T-helper 1 cell (primary cell): Measurements from ENCODE around the gene AP2A2.
"Not testable (repeated sequence)": the region's sequence is repeated elsewhere in the genome, so short reads cannot be mapped to it uniquely, and the experiment has no call there.

Source experiments
- DNase-seq, 5 donors: peaks; one replicate each; pipeline ENCODE4 v3.0.0-alpha.2; 2012 to 2020

AP2A2 gene

DNA sequence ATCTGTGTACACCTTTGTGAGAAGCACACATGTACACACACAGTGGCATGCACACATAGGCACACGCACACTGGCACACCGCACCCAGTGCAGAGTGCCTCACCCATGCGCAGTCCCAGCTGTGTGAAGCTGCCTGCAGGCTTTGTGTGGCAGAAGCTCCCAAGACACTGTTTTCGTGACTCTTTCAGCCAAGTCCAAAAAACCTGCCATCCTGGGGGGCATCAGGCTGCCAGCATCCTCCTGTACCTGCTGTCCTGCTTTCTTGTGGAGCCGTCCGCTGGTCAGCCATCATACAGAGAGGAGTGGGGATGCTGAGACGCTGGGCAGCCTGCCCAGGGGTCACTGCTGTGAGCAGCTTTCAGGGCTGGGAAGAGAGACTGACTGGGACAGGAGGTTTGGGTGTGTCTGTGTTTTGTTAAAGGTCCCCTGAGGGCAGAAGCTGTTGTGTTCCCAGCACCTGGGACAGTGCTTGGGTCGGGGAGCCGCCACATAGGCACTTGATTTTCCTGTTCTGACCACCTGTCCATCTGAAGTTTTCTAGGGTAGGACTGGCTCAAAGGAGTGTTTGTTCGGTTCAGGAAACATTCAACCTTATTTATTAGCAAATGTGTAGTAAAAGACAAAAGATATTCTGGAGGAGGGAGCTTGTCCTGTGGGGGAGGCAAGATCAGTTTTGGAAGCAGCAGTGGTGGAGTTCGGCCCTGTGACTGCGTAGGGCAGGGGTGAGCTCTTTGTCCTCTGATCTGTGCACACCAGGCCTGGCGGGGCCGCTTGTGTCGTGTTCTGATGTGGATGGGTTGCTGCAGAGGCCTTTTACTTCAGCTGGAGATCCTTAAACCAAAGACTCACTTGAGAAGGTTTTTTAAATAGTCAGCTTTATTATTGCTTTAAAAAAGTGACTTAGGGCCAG lies 29.7 kb downstream of the AP2A2 start:
- DNase-seq = no peak

DNA sequence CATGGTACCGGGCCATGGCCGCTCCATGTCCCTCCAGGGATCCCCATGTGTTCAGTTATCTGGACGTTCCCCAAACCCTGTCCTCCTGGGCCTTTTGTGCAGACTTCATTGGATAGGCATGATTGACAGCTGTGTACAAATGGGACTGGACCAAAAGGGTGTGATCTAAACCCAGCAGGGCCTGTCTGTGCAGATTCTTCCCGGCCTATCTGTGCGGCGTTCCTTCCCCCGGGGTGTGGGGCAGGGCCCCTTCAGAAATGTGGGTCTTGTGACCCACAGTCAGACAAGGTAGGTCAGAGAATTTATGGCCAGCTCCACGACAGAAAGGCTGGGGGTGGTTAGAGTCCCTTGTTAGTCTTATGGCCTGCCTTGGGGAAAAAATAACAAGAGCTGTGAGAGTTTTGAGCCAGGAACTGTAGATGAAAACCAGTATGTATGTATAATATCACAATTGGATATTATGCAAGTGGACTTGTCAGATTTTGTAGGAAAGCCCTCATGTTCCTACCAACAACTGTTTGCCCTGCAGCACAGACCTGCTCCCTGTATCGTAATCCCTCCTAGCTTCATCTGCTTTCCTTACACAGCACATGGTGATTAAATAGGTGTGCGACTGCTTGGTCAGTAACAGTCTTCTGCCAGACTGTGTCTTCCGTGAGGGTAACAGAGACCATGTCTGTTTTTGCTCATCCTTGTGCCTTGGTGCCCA lies 31.7 kb downstream of the AP2A2 start:
- no peak for DNase-seq

DNA sequence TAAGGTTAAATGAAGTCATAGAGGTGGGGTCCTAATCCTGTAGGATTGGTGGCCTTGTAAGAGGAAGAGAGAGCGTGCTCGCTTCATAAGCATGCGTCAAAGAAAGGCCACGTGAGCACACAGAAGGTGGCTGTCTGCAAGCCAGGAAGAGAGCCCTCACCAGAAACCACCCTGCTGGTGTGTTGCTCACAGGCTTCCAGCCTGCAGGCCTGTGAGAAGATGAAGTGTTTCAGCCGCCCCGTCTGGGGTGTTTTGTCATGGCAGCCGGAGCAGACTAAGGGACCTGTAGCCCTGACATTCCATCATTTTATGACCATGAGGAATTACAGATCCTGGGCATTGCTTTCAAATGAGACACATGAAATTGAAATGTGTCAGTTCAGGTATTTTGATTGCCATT lies 32.4 kb downstream of the AP2A2 start:
- no peak for DNase-seq

DNA sequence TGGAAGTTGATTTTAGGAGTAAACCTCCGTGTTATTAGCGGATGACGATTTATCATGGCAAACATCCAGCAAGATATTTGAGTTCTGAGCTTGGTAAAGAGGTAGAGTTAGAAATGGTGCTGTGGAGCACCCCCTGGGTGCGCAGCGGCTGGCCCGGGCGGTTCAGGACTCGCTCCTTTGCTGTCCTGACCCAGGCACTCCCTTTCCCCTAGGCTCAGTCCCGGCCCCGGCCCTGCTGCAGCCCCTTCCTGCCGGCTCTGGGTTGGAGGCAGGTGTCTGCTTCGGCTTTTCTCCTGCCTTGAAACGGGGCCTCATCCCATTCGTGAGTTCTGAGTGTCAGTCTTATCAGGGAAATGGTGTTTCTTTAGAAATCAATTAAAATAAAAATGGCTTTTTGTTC lies 33.4 kb downstream of the AP2A2 start:
- DNase-seq = no peak

DNA sequence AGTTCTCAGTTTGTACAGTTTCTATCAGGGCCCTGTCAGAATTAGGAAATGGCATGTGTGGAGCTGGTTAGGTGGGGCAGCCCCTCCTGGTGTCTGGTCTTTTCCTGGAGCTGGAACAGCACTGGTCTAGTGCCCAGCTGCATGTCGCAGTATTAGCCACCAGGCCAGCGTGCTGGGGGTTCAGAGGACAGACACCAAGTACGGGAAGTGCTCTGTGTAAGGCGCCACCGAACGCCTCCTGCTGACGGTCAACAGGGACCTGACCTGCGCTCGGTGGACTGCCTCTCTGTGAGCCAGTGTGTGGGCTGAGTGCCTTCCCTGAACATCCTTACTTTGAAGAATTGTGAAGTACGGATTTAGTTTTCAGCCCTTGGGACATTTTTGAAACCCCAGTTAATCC lies 33.9 kb downstream of the AP2A2 start:
- no peak for DNase-seq

DNA sequence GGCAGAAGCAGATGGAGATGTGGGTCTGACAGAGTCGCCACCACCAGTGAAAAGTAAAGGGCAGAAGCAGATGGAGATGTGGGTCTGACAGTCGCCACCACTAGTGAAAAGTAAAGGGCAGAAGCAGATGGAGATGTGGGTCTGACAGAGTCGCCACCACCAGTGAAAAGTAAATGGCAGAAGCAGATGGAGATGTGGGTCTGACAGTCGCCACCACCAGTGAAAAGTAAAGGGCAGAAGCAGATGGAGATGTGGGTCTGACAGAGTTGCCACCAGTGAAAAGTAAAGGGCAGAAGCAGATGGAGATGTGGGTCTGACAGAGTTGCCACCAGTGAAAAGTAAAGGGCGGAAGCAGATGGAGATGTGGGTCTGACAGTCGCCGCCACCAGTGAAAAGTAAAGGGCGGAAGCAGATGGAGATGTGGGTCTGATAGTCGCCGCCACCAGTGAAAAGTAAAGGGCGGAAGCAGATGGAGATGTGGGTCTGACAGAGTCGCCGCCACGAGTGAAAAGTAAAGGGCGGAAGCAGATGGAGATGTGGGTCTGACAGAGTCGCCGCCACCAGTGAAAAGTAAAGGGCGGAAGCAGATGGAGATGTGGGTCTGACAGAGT lies 35.7 kb downstream of the AP2A2 start:
- DNase-seq = not testable (repeated sequence)

DNA sequence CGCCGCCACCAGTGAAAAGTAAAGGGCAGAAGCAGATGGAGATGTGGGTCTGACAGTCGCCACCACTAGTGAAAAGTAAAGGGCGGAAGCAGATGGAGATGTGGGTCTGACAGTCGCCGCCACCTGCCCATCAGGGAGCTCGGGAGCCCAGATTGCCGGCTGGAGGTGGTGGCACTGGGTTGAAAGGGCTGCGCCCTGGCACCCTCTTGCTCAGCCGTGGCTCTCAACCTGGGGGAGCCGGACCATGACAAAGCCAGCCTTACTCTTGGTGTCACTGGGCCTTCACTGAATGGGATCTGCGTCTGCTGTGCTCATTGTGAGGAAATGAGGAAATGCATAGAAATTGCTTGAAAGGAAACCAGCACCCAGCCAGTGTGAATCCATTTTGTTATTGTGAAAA lies 36.3 kb downstream of the AP2A2 start:
- DNase-seq = no peak

DNA sequence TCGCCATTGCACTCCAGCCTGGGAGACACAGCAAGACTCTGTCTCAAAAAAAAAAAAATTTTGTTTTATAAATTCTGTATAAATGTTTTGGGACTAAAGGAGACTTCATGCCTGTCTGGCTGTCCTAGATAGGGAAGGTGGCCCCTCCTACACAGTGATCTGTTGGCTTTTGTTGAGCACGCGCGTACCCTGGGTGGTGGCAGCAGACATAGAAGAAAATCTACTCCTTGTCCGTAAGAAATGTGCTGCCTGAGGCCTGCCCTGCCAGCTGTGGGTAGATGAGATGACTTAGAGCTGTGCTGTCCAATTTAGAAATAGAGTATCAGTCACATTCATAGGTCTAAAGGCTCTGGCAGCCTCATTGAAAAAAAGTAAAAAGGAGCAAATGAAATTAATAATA lies 37.0 kb downstream of the AP2A2 start:
- DNase-seq = no peak

DNA sequence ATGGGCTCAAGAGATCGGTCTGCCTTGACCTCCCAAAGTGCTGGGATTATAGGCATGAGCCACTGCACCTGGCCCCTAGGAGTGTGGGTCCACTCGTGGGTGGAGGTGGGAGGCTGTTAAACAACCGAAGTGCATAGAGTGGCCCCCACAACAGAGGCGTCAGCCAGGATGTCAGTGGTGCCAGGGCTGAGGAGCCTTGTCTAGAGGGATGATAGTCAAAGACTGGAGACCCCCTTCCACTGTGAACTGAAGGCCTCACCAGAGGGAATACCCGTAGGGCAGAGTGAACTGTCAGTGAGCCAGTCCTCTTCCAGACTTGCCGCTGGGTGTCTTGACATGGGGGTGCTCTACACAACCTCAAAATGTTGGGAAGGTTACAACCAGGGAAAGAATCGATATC lies 38.2 kb downstream of the AP2A2 start:
- DNase-seq = no peak

DNA sequence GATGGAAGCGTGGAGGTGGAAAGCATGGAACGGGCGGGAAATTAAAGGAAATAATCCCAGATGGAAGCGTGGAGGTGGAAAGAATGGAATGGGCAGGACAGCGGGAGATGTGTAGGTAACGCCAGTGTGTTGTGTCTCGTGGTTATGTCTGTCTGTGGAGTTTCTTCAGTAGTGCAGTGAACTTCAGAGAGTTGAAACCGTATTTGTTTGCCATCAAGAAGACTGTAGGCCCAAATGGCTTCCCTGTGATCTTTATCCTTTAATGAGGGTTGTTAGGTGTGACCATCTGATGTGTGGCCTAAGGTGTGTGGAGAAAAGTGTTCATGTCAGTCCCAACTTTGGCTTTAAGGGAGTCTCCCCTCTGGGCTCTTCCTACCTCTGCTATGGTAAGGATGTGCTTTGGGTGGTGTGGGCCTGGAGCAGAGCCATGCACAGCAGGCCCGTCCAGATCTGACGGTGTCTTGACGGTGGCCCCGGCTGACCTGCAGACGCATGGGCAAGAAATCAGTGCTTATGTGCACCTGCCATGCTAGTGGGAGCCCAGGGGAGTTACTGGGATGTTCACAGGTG lies 39.6 kb downstream of the AP2A2 start:
- DNase-seq = peak in 1 of 5 donors; percentile 13

DNA sequence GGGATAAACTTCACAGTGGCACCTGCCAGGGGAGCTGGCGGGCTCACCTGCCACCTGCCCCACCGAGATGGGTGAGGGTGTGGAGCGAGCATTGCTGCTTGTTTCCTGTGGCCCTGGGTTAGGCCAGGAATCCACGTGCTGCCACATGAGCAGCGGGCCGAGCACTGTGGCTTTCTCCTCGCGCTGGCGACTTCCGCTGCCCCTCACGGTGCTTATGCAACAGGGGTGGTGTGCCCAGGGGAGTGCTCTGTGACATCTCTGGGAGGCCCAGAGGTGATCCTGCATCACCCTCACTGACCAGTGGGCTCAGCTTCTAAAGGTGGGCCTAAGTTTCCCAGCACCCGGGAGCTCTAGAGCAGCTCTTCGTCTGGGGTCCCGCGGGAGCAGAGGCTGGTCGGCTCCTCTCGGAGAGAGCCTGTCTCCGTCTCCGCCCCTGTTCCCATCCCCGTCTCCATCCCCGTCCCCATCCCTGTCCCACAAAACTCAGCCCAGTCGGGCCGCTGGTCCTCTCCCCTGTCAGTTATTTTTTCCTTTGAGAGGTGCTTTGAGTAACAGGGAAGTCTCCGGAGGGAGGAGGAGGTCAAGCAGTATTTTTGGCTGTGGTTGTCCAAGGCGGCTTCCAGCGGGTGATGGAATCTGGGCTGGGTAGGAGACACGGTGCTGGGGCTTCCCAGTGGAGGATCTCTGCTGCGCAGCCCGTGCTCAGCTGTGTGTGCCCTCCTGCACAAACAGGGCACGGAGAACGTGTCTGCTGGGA lies 42.5 kb downstream of the AP2A2 start:
- DNase-seq = no peak

DNA sequence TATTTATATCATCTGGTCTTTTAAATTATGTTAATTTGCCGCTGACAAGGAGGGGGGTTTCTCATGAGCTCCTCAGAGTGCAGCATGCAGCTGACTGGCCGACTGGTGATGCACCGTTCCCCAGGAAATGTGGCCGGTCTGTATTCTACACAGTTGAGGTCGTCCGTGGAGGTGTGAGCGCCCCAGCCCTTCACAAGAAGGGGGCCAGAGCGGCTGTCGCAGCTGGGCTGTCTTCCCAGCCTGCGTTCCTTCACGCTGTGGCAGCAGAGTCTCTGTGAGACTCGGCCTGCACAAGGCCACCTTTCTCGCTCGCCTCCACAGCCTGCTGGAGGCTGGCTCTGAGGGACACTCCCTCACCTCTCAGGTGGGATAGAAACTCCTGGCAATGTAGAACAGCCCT lies 43.2 kb downstream of the AP2A2 start:
- DNase-seq = no peak

DNA sequence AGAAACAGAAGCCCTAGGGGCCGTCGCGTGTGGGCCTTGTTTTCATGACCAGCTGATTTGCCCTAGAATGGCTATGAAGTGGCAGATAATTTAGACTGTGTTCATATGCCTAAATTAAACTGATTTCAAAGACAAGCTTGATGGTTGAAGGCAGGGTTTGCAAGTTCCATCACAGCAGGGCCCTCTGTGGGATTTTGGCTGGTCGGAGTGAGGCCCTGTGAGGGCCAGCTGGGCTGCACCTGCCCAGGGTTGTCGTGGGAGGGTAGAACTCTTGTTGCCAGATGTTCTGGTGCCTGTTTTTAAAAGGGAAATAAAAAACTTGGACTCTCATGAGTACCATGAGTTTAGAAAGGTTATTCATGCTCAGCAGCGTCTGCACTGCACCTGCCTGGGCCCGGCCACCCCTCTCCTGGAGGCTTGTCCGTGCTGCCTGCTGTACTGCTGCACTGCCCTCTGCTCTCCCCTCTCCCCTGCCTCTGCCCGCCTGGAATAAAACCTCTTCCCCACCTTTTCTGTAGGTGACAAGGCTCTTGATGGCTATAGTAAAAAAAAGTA lies 44.1 kb downstream of the AP2A2 start:
- DNase-seq = no peak

DNA sequence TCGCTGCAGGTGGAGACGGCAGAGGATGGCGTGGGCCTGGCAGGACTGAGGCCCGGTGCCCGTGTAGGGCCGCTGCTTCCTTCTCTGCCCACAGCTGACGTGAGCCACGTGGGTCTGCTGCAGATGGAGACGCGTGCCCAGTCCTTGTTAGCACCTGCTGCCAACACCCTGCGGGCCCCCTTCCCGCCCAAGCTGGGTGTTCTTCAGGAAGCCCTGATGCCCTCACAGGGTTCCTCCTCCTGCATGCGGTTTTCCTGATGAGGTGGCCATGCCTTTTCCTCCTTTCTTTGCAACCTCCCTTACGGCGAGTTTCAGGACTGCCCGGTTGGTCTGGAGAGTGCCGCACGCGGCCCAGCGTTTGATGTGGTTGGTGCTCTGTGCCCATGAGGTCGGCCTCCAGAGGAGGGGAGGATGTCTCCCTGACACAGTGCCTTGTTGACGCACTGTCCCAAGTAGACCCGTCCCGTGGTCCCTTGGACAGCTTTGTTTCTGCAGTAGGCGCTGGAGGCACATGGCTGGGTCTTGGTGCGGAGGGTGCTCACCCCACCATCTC lies 44.7 kb downstream of the AP2A2 start:
- no peak for DNase-seq

DNA sequence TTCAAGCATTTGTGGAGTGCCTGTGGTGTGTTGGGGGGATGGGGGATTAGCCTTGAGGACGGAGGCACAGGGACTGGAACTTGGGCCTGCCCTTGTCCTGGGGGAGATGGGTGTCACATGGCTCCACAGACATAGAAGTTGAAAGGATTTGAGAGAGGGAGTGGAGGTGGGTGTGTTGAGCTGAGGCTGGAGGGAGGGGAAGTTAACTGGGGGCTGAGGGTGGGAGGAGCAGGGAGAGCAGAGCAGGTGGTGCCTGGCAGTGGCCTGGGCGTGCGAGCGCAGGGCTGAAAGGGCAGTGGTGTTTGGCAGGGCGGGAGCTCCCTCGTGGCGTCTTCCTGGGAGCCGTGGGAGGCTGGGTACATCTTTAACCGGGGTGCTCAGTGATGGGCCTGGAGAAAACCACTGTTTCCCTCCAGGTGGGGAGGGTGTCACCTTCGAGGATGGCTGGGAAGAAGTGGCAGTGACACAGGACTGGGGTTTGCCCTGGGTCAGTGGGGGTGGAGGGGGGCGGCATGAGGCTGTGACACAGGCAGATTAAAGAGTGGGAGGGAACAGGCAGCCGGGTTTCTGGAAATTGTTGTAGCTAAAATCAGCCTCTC lies 45.5 kb downstream of the AP2A2 start:
- no peak for DNase-seq

DNA sequence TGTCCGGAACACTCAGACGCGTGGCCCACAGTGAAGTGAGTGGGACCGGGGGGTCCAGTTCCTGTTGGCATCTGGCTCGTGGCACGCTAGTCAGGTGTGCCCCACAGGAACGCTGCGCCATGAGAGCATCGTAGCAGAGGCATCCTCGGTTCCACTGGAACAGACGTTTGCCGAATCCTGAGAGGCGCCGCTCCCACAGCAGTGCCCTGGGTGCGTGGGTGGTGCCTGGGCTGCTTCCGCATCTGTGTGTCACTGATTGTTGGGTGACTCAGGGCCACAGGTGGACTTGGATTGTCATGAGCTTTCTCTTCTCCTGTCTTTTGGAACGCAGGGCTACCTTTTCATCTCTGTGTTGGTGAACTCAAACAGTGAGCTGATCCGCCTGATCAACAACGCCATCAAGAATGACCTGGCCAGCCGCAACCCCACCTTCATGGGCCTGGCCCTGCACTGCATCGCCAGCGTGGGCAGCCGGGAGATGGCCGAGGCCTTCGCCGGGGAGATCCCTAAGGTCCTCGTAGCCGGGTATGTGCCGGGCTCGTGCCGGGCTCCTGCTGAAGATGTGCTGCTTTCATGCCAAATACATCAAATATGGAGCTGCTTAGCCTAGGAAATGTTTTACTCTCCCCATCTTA lies 46.2 kb downstream of the AP2A2 start:
- DNase-seq = no peak

DNA sequence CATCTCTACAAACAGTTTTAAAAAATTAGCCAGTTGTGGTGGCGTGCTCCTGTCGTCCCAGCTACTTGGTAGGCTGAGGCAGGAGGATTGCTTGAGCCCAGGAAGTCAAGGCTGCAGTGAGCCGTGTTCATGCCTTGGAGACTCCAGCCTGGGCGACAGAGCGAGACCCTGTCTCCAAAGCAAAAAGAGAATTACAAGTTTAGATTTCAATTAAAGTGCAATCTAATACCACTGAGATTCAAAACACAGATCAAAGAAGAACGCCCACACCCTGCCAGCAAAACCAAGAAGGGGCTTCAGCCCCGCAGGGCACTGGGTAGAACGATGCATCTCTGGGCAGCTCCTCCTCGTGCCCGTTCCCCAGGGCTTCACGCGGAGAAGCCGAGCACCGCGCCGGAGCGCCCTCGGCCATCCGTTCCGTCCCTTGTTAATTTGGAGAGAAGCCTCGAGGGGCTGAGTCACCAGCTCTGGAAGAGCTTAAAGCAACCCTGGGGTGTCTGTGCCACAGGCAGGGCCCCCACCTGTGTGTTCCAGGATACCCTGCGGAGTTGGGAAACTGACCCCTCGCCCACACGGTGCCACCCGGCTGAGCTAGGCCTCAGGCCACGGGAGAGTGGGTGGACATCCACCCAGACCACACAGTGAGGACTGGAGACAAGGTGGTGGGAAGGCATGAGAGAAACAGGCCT lies 47.0 kb downstream of the AP2A2 start:
- no peak for DNase-seq

DNA sequence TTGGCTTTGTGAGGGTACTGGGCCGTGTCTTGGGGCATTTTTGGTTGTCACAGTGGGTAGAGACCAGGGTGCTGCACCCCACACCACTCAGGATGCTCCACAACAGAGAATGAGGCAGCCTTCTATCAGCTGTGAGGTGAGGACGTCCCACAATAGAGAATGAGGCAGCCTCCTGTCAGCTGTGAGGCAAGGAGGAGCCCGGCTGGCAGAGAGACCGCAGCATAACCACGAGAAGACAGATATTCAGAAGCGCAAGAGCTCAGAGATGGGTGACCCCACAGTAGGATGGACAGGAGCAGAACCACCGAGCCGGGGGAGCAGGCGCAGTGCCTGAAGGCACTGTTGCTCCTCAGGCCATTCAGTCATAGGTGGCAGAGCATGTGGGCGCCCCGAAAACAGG lies 47.6 kb downstream of the AP2A2 start:
- DNase-seq = no peak

DNA sequence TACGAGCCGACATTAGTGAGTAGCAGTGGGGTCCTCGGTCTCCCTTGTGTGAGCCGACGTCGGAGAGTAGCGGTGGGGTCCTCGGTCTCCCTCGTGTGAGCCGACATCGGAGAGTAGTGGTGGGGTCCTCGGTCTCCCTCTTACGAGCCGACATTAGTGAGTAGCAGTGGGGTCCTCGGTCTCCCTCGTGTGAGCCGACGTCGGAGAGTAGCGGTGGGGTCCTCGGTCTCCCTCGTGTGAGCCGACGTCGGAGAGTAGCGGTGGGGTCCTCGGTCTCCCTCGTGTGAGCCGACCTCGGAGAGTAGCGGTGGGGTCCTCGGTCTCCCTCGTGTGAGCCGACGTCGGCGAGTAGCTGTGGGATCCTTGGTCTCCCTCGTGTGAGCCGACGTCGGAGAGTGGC lies 49.7 kb downstream of the AP2A2 start:
- not testable (repeated sequence) for DNase-seq

DNA sequence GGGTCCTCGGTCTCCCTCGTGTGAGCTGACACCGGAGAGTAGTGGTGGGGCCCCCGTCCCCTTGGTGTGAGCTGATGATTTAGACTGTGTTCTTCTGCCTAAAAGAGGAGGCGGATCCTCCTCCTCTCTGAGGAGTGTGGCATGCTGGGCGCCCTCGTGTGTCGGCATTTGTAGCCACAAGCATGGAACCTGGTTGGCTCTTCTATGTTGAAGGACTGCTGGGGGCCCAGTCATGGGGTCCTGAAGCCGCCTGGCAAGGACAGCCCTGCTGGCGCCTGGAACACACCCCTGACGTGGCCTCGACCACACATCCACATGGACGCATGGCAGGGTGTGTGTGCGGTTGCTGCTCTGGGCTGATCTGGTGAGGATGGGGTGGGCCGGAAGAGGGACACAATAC lies 50.2 kb downstream of the AP2A2 start:
- DNase-seq = no peak
